HL-60 (cell line): Measurements from ENCODE around the gene CARMIL1.

Experiments used
- POLR2AphosphoS5 ChIP-seq: IDR thresholded peaks from 2 replicates; pipeline ENCODE4 v1.6.1; 2012; ENCODE audit warnings: low read depth
- SPI1 ChIP-seq: IDR thresholded peaks from 2 replicates; pipeline ENCODE4 v1.6.1; 2012; ENCODE audit warnings: low read depth, mild to moderate bottlenecking, borderline replicate concordance
- TF ChIP-seq, protein P1 (sequence below): IDR thresholded peaks from one replicate; pipeline ENCODE4 v1.5.1; 2011; ENCODE audit warnings: low read length, control low read depth, inconsistent platforms; ENCODE audit not compliant: insufficient read depth

DNA sequence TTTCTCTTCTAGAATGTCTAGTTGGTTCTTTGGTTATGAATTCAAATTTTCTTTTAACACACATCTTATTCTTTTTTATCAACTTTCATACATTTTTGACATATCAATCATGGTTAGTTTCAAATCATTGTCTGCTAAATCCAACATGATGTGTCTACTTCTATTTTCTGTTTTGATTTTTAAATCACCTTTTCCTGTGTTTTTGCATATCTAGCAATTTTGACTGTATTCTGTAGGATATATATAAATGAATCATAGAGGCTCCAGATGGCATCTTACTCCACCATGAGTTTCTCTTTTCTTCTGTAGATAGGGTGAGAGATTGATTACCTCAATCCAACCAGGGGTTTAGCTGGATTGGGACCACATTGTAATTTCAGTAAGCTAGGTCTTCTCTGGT, 34.3 kb upstream of the CARMIL1 start:
- TF ChIP-seq, protein P1, sequence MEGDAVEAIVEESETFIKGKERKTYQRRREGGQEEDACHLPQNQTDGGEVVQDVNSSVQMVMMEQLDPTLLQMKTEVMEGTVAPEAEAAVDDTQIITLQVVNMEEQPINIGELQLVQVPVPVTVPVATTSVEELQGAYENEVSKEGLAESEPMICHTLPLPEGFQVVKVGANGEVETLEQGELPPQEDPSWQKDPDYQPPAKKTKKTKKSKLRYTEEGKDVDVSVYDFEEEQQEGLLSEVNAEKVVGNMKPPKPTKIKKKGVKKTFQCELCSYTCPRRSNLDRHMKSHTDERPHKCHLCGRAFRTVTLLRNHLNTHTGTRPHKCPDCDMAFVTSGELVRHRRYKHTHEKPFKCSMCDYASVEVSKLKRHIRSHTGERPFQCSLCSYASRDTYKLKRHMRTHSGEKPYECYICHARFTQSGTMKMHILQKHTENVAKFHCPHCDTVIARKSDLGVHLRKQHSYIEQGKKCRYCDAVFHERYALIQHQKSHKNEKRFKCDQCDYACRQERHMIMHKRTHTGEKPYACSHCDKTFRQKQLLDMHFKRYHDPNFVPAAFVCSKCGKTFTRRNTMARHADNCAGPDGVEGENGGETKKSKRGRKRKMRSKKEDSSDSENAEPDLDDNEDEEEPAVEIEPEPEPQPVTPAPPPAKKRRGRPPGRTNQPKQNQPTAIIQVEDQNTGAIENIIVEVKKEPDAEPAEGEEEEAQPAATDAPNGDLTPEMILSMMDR = no peak
- no peak for TF ChIP-seq POLR2AphosphoS5
- no peak for TF ChIP-seq SPI1
